ENCODE measurements around the gene CAPN1. TPM values are rescaled to one million over a fixed set of nuclear protein-coding genes. Genes with fewer than 3 reads are reported as not detected.
"Not testable (repeated sequence)": the region's sequence is repeated elsewhere in the genome, so short reads cannot be mapped to it uniquely, and the experiment has no call there.

The CAPN1 gene
- total and polyA plus RNA-seq, 2 of the 4 experiments (the other 2 are of a cell fraction), result 110 to 182 TPM

GRCh38 chr11:65172600-65172999 lies 9.1 kb upstream of the CAPN1 start:
- Histone ChIP-seq H2BK15ac (ENCODE audit: low read depth, low read length) (no peak overlapping the region), H3K27ac (ENCODE audit: insufficient read depth, low read length) (no peak overlapping the region), H4K20me1 (ENCODE audit: insufficient read depth, low read length) (no peaks in the 10 kb centered on the region), H3K4ac (ENCODE audit: low read depth, low read length) (no peak overlapping the region), H3K4me3 (ENCODE audit: insufficient read depth, low read depth, low read length) (no peak overlapping the region), H2BK5ac (ENCODE audit: low read depth, low read length, poor library complexity, severe bottlenecking) (no peak overlapping the region), H3K14ac (replicated peaks; ENCODE audit: low read depth, low read length) (no peak overlapping the region), H2AK9ac (replicated peaks; ENCODE audit: low read depth, low read length, poor library complexity) (no peak overlapping the region), H3K36me3 (ENCODE audit: control insufficient read depth, insufficient read depth, low read length) (no peaks in the 10 kb centered on the region), H3K4me1 (ENCODE audit: control insufficient read depth, insufficient read depth, low read length) (peaks cover 6% of the 10 kb centered on the region), H2AFZ (replicated peaks; ENCODE audit: low read length, poor library complexity) (no peak overlapping the region), H4K5ac (ENCODE audit: low read depth, low read length) (no peak overlapping the region), H2BK120ac (ENCODE audit: low read depth, low read length) (no peak overlapping the region), H2AK5ac (ENCODE audit: low read depth, low read length) (no peak overlapping the region), H2BK20ac (ENCODE audit: low read depth, low read length) (no peak overlapping the region), H4K91ac (ENCODE audit: insufficient read depth, low read depth, low read length) (no peak overlapping the region), H3K27me3 (ENCODE audit: control insufficient read depth, insufficient read depth, low read length) (no peaks in the 10 kb centered on the region), H3K4me2 (ENCODE audit: low read depth, low read length) (no peak overlapping the region), H3K18ac (ENCODE audit: low read depth, low read length) (no peak overlapping the region), H4K8ac (ENCODE audit: low read depth in 2 of 2, low read length in 2 of 2) (no peak overlapping the region), H3K9me3 (ENCODE audit: control insufficient read depth, insufficient read depth, low read length) (no peaks in the 10 kb centered on the region), H3K9ac (ENCODE audit: low read depth, low read length) (no peak overlapping the region), H3K9me1 (ENCODE audit: insufficient read depth, low read length) (peaks cover 6% of the 10 kb centered on the region; the same call in 1 of the 2 replicates), H3K56ac (ENCODE audit: extremely low read depth, insufficient read depth, low read length) (no peak overlapping the region), H3K79me1 (ENCODE audit: low read depth in 1 of 2, low read length in 2 of 2) (peaks cover 0 to 5% of the 10 kb centered on the region in 2 experiments; a peak in 1 of 4 replicates), H3K23ac (ENCODE audit: low read depth, low read length) (no peak overlapping the region)
- intact Hi-C loops (cut with micrococcal nuclease), result no loop called here
- in situ Hi-C loops (cut with MboI; ENCODE audit: low sequenced_read_pairs), result no loop called here
- dilution Hi-C loops (cut with HindIII; ENCODE audit: low sequenced_read_pairs, unreplicated experiment), result no loop called here
- DNase-seq (no peak), ATAC-seq (ENCODE audit: low read depth) (no peak)
- no TSS peak for BruUV-seq (replicated peaks)
- TF ChIP-seq, protein P1, sequence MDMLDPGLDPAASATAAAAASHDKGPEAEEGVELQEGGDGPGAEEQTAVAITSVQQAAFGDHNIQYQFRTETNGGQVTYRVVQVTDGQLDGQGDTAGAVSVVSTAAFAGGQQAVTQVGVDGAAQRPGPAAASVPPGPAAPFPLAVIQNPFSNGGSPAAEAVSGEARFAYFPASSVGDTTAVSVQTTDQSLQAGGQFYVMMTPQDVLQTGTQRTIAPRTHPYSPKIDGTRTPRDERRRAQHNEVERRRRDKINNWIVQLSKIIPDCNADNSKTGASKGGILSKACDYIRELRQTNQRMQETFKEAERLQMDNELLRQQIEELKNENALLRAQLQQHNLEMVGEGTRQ (IDR thresholded peaks at IDR 0.05; ENCODE audit: low read depth, low read length), result no peak
- POLR2A ChIA-PET (ENCODE audit: unreplicated experiment), result no interaction called here
- CTCF ChIA-PET, result no interaction called here
- no CpG with 5 or more reads among the region's 10 CpGs for WGBS, 2 experiments (ENCODE audit: extremely low coverage in 2 of 2, insufficient read length in 1 of 2)

- intact Hi-C loops (cut with micrococcal nuclease); H3K23ac ChIP-seq (ENCODE audit: low read depth, low read length); H4K91ac ChIP-seq (ENCODE audit: insufficient read depth, low read depth, low read length); H3K9ac ChIP-seq (ENCODE audit: low read depth, low read length); H3K9me1 ChIP-seq (ENCODE audit: insufficient read depth, low read length); dilution Hi-C loops (cut with HindIII; ENCODE audit: low sequenced_read_pairs, unreplicated experiment); H3K4me3 ChIP-seq (ENCODE audit: insufficient read depth, low read depth, low read length); H4K20me1 ChIP-seq (ENCODE audit: insufficient read depth, low read length); H4K8ac ChIP-seq (ENCODE audit: low read depth in 2 of 2, low read length in 2 of 2); H2BK120ac ChIP-seq (ENCODE audit: low read depth, low read length); H3K4ac ChIP-seq (ENCODE audit: low read depth, low read length); H3K56ac ChIP-seq (ENCODE audit: extremely low read depth, insufficient read depth, low read length); H3K9me3 ChIP-seq (ENCODE audit: control insufficient read depth, insufficient read depth, low read length); H4K5ac ChIP-seq (ENCODE audit: low read depth, low read length); CTCF ChIA-PET; H2AK5ac ChIP-seq (ENCODE audit: low read depth, low read length); in situ Hi-C loops (cut with MboI; ENCODE audit: low sequenced_read_pairs); H3K27me3 ChIP-seq (ENCODE audit: control insufficient read depth, insufficient read depth, low read length); H2AK9ac ChIP-seq (replicated peaks; ENCODE audit: low read depth, low read length, poor library complexity); H3K27ac ChIP-seq (ENCODE audit: insufficient read depth, low read length); H2BK15ac ChIP-seq (ENCODE audit: low read depth, low read length); ATAC-seq (ENCODE audit: low read depth); POLR2A ChIA-PET (ENCODE audit: unreplicated experiment); H3K4me1 ChIP-seq (ENCODE audit: control insufficient read depth, insufficient read depth, low read length); H3K18ac ChIP-seq (ENCODE audit: low read depth, low read length); H3K4me2 ChIP-seq (ENCODE audit: low read depth, low read length); H3K14ac ChIP-seq (replicated peaks; ENCODE audit: low read depth, low read length); H2AFZ ChIP-seq (replicated peaks; ENCODE audit: low read length, poor library complexity); BruUV-seq (replicated peaks); H3K36me3 ChIP-seq (ENCODE audit: control insufficient read depth, insufficient read depth, low read length); H2BK5ac ChIP-seq (ENCODE audit: low read depth, low read length, poor library complexity, severe bottlenecking); H2BK20ac ChIP-seq (ENCODE audit: low read depth, low read length): not testable (repeated sequence)
- WGBS, 2 experiments (ENCODE audit: extremely low coverage in 2 of 2, insufficient read length in 1 of 2), result no CpG with 5 or more reads among the region's 2 CpGs
- H3K79me1 ChIP-seq (ENCODE audit: low read depth in 1 of 2, low read length in 2 of 2), result peaks cover 8 to 10% of the 10 kb centered on the region in 2 experiments; a peak in 2 of 4 replicates
- DNase-seq, result peak; percentile 17
These were observed 7.1 kb upstream of the CAPN1 start for GRCh38 chr11:65174571-65175010.
